ENCODE measurements around the gene CAB39L. TPM values are rescaled to one million over a fixed set of nuclear protein-coding genes. Genes with fewer than 3 reads are reported as not detected.

The CAB39L gene
- total RNA-seq, 1 donor from 2014 or later: 6.6 TPM

DNA sequence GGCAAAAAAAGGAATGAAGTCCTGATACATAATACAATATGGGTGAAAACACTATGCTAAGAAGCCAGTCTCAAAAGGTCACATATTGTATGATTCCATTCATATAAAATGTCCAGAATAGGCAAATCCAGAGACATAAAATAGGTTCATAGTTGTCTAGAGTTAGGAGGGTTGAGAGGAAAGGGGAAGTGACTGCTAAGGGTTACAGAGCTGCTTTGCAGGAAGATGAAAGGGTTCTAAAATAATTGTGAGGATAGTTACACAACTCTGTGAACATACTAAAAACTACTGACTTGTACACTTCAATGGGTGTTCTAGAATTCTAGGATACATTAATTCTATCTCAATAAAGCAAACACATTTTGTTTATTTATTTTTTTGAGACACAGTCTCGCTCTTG, 25.7 kb downstream of the CAB39L start:
- DNase-seq (ENCODE audit: low read depth) (no peak), FAIRE-seq (no peak)
- TF ChIP-seq, protein P1, sequence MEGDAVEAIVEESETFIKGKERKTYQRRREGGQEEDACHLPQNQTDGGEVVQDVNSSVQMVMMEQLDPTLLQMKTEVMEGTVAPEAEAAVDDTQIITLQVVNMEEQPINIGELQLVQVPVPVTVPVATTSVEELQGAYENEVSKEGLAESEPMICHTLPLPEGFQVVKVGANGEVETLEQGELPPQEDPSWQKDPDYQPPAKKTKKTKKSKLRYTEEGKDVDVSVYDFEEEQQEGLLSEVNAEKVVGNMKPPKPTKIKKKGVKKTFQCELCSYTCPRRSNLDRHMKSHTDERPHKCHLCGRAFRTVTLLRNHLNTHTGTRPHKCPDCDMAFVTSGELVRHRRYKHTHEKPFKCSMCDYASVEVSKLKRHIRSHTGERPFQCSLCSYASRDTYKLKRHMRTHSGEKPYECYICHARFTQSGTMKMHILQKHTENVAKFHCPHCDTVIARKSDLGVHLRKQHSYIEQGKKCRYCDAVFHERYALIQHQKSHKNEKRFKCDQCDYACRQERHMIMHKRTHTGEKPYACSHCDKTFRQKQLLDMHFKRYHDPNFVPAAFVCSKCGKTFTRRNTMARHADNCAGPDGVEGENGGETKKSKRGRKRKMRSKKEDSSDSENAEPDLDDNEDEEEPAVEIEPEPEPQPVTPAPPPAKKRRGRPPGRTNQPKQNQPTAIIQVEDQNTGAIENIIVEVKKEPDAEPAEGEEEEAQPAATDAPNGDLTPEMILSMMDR (IDR thresholded peaks at IDR 0.05; ENCODE audit: insufficient read depth, low read length, severe bottlenecking): no peak
- no peaks in the 10 kb centered on the region for H3K27me3 ChIP-seq (ENCODE audit: control insufficient read depth, insufficient read depth, low read length)
- no peak overlapping the region for H3K4me3 ChIP-seq (ENCODE audit: low read depth, low read length)
- no peaks in the 10 kb centered on the region for H3K36me3 ChIP-seq (ENCODE audit: control insufficient read depth, insufficient read depth, low read length)

DNA sequence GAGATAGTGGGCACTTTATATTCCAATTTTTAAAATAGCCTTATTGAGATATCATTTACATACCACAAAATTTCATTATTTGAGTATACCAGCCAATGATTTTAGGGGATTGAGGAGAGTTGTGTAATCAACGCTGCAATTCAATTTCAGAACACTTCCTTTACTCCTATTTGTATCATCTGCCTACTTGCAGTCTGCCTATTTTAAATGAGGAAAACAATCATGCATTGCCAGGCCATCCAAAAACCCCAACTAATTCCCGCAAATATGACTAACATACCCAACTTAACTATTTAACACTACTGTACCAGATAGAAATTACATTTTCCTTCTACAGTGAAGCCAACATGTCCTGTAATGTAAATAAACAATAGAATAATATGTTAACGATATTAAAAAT, 26.7 kb downstream of the CAB39L start:
- no peaks in the 10 kb centered on the region for H3K27me3 ChIP-seq (ENCODE audit: control insufficient read depth, insufficient read depth, low read length)
- DNase-seq (ENCODE audit: low read depth): no peak
- no peak overlapping the region for H3K4me3 ChIP-seq (ENCODE audit: low read depth, low read length)
- FAIRE-seq: no peak
- TF ChIP-seq, protein P1 (IDR thresholded peaks at IDR 0.05; ENCODE audit: insufficient read depth, low read length, severe bottlenecking): no peak
- no peaks in the 10 kb centered on the region for H3K36me3 ChIP-seq (ENCODE audit: control insufficient read depth, insufficient read depth, low read length)

GRCh38 chr13:49412749-49413148, 31.1 kb downstream of the CAB39L start:
- Histone ChIP-seq H3K27me3 (ENCODE audit: control insufficient read depth, insufficient read depth, low read length) (no peaks in the 10 kb centered on the region), H3K36me3 (ENCODE audit: control insufficient read depth, insufficient read depth, low read length) (no peaks in the 10 kb centered on the region), H3K4me3 (ENCODE audit: low read depth, low read length) (no peak overlapping the region)
- FAIRE-seq: no peak
- TF ChIP-seq, protein P1 (IDR thresholded peaks at IDR 0.05; ENCODE audit: insufficient read depth, low read length, severe bottlenecking): no peak
- DNase-seq (ENCODE audit: low read depth): no peak

GRCh38 chr13:49411353-49411752, 32.5 kb downstream of the CAB39L start:
- Histone ChIP-seq H3K36me3 (ENCODE audit: control insufficient read depth, insufficient read depth, low read length) (no peaks in the 10 kb centered on the region), H3K27me3 (ENCODE audit: control insufficient read depth, insufficient read depth, low read length) (no peaks in the 10 kb centered on the region), H3K4me3 (ENCODE audit: low read depth, low read length) (no peak overlapping the region)
- FAIRE-seq: no peak
- TF ChIP-seq, protein P1 (IDR thresholded peaks at IDR 0.05; ENCODE audit: insufficient read depth, low read length, severe bottlenecking): no peak
- no peak for DNase-seq (ENCODE audit: low read depth)

DNA sequence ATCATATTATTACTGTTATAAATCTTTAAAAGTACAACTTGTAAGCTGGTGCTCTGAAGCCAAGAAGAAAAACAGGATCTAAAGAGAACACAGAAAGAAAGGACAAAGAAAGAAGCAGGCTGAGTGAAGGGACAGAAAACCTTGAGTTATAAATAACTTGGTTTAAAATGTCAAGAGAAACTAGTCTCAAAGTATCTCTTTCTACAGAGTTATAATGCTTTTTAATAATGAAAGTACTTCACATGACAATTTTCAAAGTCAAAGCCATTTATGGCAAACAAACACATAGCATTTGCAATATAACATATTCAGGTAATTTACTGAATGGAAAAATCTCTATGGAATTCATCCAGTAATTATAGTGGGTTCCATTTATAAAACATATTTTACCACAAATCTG, 33.4 kb downstream of the CAB39L start:
- Histone ChIP-seq H3K4me3 (ENCODE audit: low read depth, low read length) (no peak overlapping the region), H3K27me3 (ENCODE audit: control insufficient read depth, insufficient read depth, low read length) (no peaks in the 10 kb centered on the region), H3K36me3 (ENCODE audit: control insufficient read depth, insufficient read depth, low read length) (no peaks in the 10 kb centered on the region)
- TF ChIP-seq, protein P1 (IDR thresholded peaks at IDR 0.05; ENCODE audit: insufficient read depth, low read length, severe bottlenecking): no peak
- no peak for FAIRE-seq
- no peak for DNase-seq (ENCODE audit: low read depth)

- no peak for FAIRE-seq
Observed at GRCh38 chr13:49410006-49410405, 33.9 kb downstream of the CAB39L start.

More at GRCh38 chr13:49410006-49410405, 33.9 kb downstream of the CAB39L start:
- TF ChIP-seq, protein P1 (IDR thresholded peaks at IDR 0.05; ENCODE audit: insufficient read depth, low read length, severe bottlenecking): no peak
- no peak overlapping the region for H3K4me3 ChIP-seq (ENCODE audit: low read depth, low read length)
- no peak for DNase-seq (ENCODE audit: low read depth)
- H3K27me3 ChIP-seq (ENCODE audit: control insufficient read depth, insufficient read depth, low read length): no peaks in the 10 kb centered on the region
- H3K36me3 ChIP-seq (ENCODE audit: control insufficient read depth, insufficient read depth, low read length): no peaks in the 10 kb centered on the region
